Measurements from ENCODE around the gene WDR83. TPM values are rescaled to one million over a fixed set of nuclear protein-coding genes. Genes with fewer than 3 reads are reported as not detected.

WDR83 gene
- total RNA-seq, 4 donors from 2014 or later, result 2.2 to 8.4 (median 3.7) TPM

DNA sequence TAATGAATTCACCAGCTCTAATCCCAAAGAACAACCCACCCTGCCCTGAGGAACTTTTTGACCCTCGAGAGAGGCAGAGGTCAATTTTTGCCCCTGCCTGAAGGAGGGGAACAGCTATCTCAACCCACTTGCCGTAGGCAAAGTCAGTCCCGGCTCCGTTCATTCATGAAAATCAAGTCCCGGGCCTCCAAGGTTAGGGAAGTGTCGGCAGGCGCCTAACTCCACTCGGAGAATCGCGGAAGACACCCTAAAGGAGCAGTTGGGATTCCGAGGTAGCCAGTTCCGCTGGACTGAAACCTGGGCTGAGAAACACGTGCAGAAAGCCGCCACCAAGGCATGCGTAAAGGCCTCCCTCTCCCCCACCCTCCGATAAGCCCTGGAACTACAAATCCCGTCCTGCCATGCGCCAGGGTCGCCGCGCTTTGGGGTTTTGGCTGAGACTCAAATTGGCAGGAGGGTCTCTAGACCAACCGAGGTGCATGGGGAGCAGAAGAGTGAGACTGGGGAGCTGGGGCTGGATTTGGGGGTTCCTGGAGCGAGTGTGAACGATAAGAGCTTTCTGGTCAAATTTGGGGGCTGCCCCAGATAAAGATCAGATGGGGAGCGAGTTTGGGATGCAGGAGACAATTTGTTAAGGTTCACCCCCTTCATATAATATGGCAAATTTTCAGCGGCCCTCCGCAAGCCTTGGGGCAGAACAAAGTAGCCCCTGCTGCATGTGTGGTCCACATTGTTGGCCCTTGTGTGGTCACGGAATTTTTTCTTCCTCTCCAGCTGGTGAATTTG lies 57.2 kb downstream of the WDR83 start, which contains the start of gene TNPO2:
Gene TNPO2, minus strand, starts transcription at position 292 of the 786 bp plus-strand sequence. CDS start 2,955 bp downstream, outside the sequence.
- intact Hi-C loops (cut with DNase I; ENCODE audit: low total_unique reads) (loop anchor here (5.0 kb wide), 3 partner anchors 42 to 208 kb away; partner anchors contain the start of genes DHPS, FARSA and JUNB), in situ Hi-C loops (cut with MboI; ENCODE audit: low sequenced_read_pairs in 4 of 4) (no loop called here)
- no peaks in the 10 kb centered on the region for H3K27me3 ChIP-seq
- H3K4me1 ChIP-seq, result peaks cover 26 to 29% of the 10 kb centered on the region in 2 donors
- H3K36me3 ChIP-seq, result peaks cover 0 to 12% of the 10 kb centered on the region in 2 donors
- ATAC-seq, result peak; percentile 32 to 33
- TF ChIP-seq POLR2A (IDR thresholded peaks at IDR 0.05), result peak; percentile 47
- TF ChIP-seq, protein P1, sequence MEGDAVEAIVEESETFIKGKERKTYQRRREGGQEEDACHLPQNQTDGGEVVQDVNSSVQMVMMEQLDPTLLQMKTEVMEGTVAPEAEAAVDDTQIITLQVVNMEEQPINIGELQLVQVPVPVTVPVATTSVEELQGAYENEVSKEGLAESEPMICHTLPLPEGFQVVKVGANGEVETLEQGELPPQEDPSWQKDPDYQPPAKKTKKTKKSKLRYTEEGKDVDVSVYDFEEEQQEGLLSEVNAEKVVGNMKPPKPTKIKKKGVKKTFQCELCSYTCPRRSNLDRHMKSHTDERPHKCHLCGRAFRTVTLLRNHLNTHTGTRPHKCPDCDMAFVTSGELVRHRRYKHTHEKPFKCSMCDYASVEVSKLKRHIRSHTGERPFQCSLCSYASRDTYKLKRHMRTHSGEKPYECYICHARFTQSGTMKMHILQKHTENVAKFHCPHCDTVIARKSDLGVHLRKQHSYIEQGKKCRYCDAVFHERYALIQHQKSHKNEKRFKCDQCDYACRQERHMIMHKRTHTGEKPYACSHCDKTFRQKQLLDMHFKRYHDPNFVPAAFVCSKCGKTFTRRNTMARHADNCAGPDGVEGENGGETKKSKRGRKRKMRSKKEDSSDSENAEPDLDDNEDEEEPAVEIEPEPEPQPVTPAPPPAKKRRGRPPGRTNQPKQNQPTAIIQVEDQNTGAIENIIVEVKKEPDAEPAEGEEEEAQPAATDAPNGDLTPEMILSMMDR (IDR thresholded peaks at IDR 0.05 in 4 of 5, conservative IDR thresholded peaks at IDR 0.05 in 1 of 5), result no peak
- peak; percentile 54 for DNase-seq
- peak within 1 kb of the TSS; percentile 87 to 99 (median 94) for H3K27ac ChIP-seq
- no peaks in the 10 kb centered on the region for H3K9me3 ChIP-seq
- peak within 1 kb of the TSS; percentile 72 to 83 (median 76) for H3K4me3 ChIP-seq

Other genes with a start within 250 kb of the WDR83 start
- 1 to 10 TPM in 3 of 4 donors, under 1 TPM in 1; 0.95 to 2.3 (median 1.7) TPM for gene ZNF443, start 225.8 kb upstream of the WDR83 start, total RNA-seq
- gene ZNF709, start 182.0 kb upstream of the WDR83 start, total RNA-seq, result 1 to 10 TPM in 1 of 4 donors, under 1 TPM in 3; 0.52 to 1.7 (median 0.61) TPM
- gene ZNF564, start 115.3 kb upstream of the WDR83 start, total RNA-seq, result 1 to 10 TPM; 3.3 to 5.0 (median 4.5) TPM
- gene ZNF490, start 56.0 kb upstream of the WDR83 start, total RNA-seq, result 1 to 10 TPM; 2.5 to 4.9 (median 2.9) TPM
- 10 to 100 TPM in 1 of 4 donors, 1 to 10 TPM in 3; 7.6 to 10.9 (median 8.8) TPM for gene ZNF791, start 55.9 kb upstream of the WDR83 start, total RNA-seq
- 10 to 100 TPM; 18.0 to 34.2 (median 29.3) TPM for gene MAN2B1, start 65 bp upstream of the WDR83 start, total RNA-seq
- gene DHPS, start 15.1 kb downstream of the WDR83 start, total RNA-seq, result 100 to 1,000 TPM; 115 to 184 (median 127) TPM
- gene GNG14, start 21.2 kb downstream of the WDR83 start, total RNA-seq, result not detected
- gene FBXW9, start 29.8 kb downstream of the WDR83 start, total RNA-seq, result 1 to 10 TPM; 2.5 to 5.8 (median 3.3) TPM
- 10 to 100 TPM; 32.1 to 49.9 (median 42.0) TPM for gene TNPO2, start 57.1 kb downstream of the WDR83 start, total RNA-seq
- 100 to 1,000 TPM; 260 to 354 (median 297) TPM for gene TRIR, start 67.9 kb downstream of the WDR83 start, total RNA-seq
- gene GET3, start 70.7 kb downstream of the WDR83 start, total RNA-seq, result 10 to 100 TPM; 52.6 to 85.1 (median 70.5) TPM
- gene BEST2, start 85.0 kb downstream of the WDR83 start, total RNA-seq, result under 1 TPM in 1 of 4 donors, not detected in 3; 0.63 TPM
- gene HOOK2, start 108.7 kb downstream of the WDR83 start, total RNA-seq, result 10 to 100 TPM; 12.3 to 23.4 (median 17.6) TPM
- 100 to 1,000 TPM in 2 of 4 donors, 10 to 100 TPM in 2; 59.0 to 200 (median 128) TPM for gene JUNB, start 124.7 kb downstream of the WDR83 start, total RNA-seq
- gene PRDX2, start 135.0 kb downstream of the WDR83 start, total RNA-seq, result 100 to 1,000 TPM; 357 to 551 (median 406) TPM
- gene THSD8, start 135.3 kb downstream of the WDR83 start, total RNA-seq, result not detected
- gene RNASEH2A, start 139.8 kb downstream of the WDR83 start, total RNA-seq, result 1 to 10 TPM; 1.0 to 3.9 (median 2.4) TPM
- not detected for gene RTBDN, start 167.8 kb downstream of the WDR83 start, total RNA-seq
- not detected for gene MAST1, start 171.7 kb downstream of the WDR83 start, total RNA-seq
- gene DNASE2, start 214.6 kb downstream of the WDR83 start, total RNA-seq, result 10 to 100 TPM; 11.9 to 44.3 (median 15.4) TPM
- gene KLF1, start 220.4 kb downstream of the WDR83 start, total RNA-seq, result not detected
- gene GCDH, start 224.4 kb downstream of the WDR83 start, total RNA-seq, result 10 to 100 TPM; 35.6 to 83.8 (median 54.1) TPM

All from gastrocnemius medialis (tissue), 4 donors.